ENCODE data around the gene PLGLB1.
"Not testable (repeated sequence)": the region's sequence is repeated elsewhere in the genome, so short reads cannot be mapped to it uniquely, and the experiment has no call there.

Gene PLGLB1

GRCh38 chr2:87023988-87024615, 2.5 kb upstream of the PLGLB1 start:
- H3K9ac ChIP-seq (ENCODE audit: low read depth, low read length); H3K9me3 ChIP-seq (ENCODE audit: insufficient read depth, low read depth, low read length); H3K27me3 ChIP-seq (ENCODE audit: insufficient read depth, low read length); H3K36me3 ChIP-seq (ENCODE audit: insufficient read depth, low read length); H3K4me1 ChIP-seq (ENCODE audit: insufficient read depth, low read length); H3K27ac ChIP-seq (ENCODE audit: low read depth, low read length); H3K4me3 ChIP-seq (ENCODE audit: low read length): not testable (repeated sequence)
- WGBS: no CpG with 5 or more reads among the region's 8 CpGs

GRCh38 chr2:87021043-87021442, 601 bp downstream of the PLGLB1 start:
- no CpG with 5 or more reads among the region's 8 CpGs for WGBS
- not testable (repeated sequence) for H3K27ac ChIP-seq (ENCODE audit: low read depth, low read length)

GRCh38 chr2:87019053-87019452, 2.6 kb downstream of the PLGLB1 start:
- H3K4me1 ChIP-seq (ENCODE audit: insufficient read depth, low read length); H3K4me3 ChIP-seq (ENCODE audit: low read length); H3K9ac ChIP-seq (ENCODE audit: low read depth, low read length); H3K36me3 ChIP-seq (ENCODE audit: insufficient read depth, low read length); H3K27ac ChIP-seq (ENCODE audit: low read depth, low read length); H3K9me3 ChIP-seq (ENCODE audit: insufficient read depth, low read depth, low read length); H3K27me3 ChIP-seq (ENCODE audit: insufficient read depth, low read length): not testable (repeated sequence)
- 98% methylated on average over 4 of the region's 9 CpGs for WGBS

More at GRCh38 chr2:87021043-87021442, 601 bp downstream of the PLGLB1 start:
- H3K9ac ChIP-seq (ENCODE audit: low read depth, low read length); H3K36me3 ChIP-seq (ENCODE audit: insufficient read depth, low read length); H3K27me3 ChIP-seq (ENCODE audit: insufficient read depth, low read length); H3K9me3 ChIP-seq (ENCODE audit: insufficient read depth, low read depth, low read length); H3K4me1 ChIP-seq (ENCODE audit: insufficient read depth, low read length); H3K4me3 ChIP-seq (ENCODE audit: low read length): not testable (repeated sequence)

GRCh38 chr2:87014489-87015169, 7.0 kb downstream of the PLGLB1 start:
- H3K36me3 ChIP-seq (ENCODE audit: insufficient read depth, low read length); H3K4me3 ChIP-seq (ENCODE audit: low read length); H3K4me1 ChIP-seq (ENCODE audit: insufficient read depth, low read length); H3K9me3 ChIP-seq (ENCODE audit: insufficient read depth, low read depth, low read length); H3K27me3 ChIP-seq (ENCODE audit: insufficient read depth, low read length); H3K27ac ChIP-seq (ENCODE audit: low read depth, low read length); H3K9ac ChIP-seq (ENCODE audit: low read depth, low read length): not testable (repeated sequence)
- WGBS: no CpG with 5 or more reads among the region's 9 CpGs

- not testable (repeated sequence) for H3K9me3 ChIP-seq (ENCODE audit: insufficient read depth, low read depth, low read length); H3K9ac ChIP-seq (ENCODE audit: low read depth, low read length); H3K27ac ChIP-seq (ENCODE audit: low read depth, low read length); H3K4me3 ChIP-seq (ENCODE audit: low read length); H3K27me3 ChIP-seq (ENCODE audit: insufficient read depth, low read length); H3K36me3 ChIP-seq (ENCODE audit: insufficient read depth, low read length); H3K4me1 ChIP-seq (ENCODE audit: insufficient read depth, low read length)
- no CpG with 5 or more reads among the region's 2 CpGs for WGBS
These were observed 17.2 kb downstream of the PLGLB1 start for GRCh38 chr2:87004398-87004797.

Data from HUES64 (cell line).